ENCODE measurements around the gene IFNG.
"Not testable (repeated sequence)": the region's sequence is repeated elsewhere in the genome, so short reads cannot be mapped to it uniquely, and the experiment has no call there.

IFNG gene
- long read RNA-seq, result 0 reads

DNA sequence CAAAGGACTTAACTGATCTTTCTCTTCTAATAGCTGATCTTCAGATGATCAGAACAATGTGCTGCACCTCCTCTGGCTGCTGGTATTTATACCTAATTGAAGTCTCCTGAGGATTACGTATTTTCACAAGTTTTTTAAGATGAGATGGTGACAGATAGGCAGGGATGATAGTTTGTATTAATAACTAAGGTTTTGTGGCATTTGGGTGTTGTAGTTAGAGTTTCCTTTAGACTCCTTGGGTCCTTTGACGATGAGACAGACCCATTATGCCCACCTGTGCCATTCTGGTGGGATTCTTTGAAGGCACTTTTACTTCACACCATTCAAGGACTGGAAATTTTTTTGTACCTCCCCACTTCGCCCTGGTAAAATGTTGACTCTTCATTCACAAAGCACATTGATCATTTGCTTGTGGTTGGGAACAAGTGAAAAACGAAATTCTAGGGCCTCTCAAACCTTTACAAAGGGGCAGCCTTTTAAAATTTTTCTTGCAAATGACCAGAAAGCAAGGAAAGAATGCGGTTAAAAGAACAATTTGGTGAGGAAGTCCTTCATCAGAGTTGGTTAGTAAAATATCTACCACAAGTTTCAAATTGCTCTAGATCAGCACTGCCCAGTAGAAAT is at the start of gene IFNG:
IFNG (minus strand) TSS at position 60 of the 624 bp plus-strand sequence. CDS start 125 bp downstream, outside the sequence.
- Histone ChIP-seq H3K27ac (replicated peaks) (no peak within 1 kb of the TSS), H3K27me3 (ENCODE audit: insufficient read depth, poor library complexity, severe bottlenecking) (peaks cover 6% of the 10 kb centered on the region), H3K4me3 (replicated peaks; ENCODE audit: insufficient read depth, low read length) (no peak within 1 kb of the TSS)
- no peak for TF ChIP-seq CTCF (IDR thresholded peaks at IDR 0.05; ENCODE audit: insufficient read depth, low read length)
- TF ChIP-seq POLR2AphosphoS5 (IDR thresholded peaks at IDR 0.05; ENCODE audit: low read depth), result no peak
- TF ChIP-seq GABPA (IDR thresholded peaks at IDR 0.05; ENCODE audit: low read depth), result no peak
- TF ChIP-seq REST (IDR thresholded peaks at IDR 0.05; ENCODE audit: insufficient replicate concordance, low read depth), result no peak
- TF ChIP-seq SPI1 (IDR thresholded peaks at IDR 0.05; ENCODE audit: borderline replicate concordance, low read depth), result no peak
- no peak for DNase-seq (ENCODE audit: low read depth in 1 of 2, low spot score in 1 of 2)

- not testable (repeated sequence) for H3K27me3 ChIP-seq (ENCODE audit: insufficient read depth, poor library complexity, severe bottlenecking); DNase-seq (ENCODE audit: low read depth in 1 of 2, low spot score in 1 of 2); H3K27ac ChIP-seq (replicated peaks); H3K4me3 ChIP-seq (replicated peaks; ENCODE audit: insufficient read depth, low read length)
Observed at GRCh38 chr12:68209048-68209728, 49.6 kb upstream of the IFNG start.

GRCh38 chr12:68207276-68207675 is 47.7 kb upstream of the IFNG start:
- no peak overlapping the region for H3K27ac ChIP-seq (replicated peaks)
- no peak for DNase-seq (ENCODE audit: low read depth in 1 of 2, low spot score in 1 of 2)
- H3K27me3 ChIP-seq (ENCODE audit: insufficient read depth, poor library complexity, severe bottlenecking), result no peaks in the 10 kb centered on the region
- H3K4me3 ChIP-seq (replicated peaks; ENCODE audit: insufficient read depth, low read length), result no peak overlapping the region
- no peak for TF ChIP-seq SPI1 (IDR thresholded peaks at IDR 0.05; ENCODE audit: borderline replicate concordance, low read depth)
- no peak for TF ChIP-seq POLR2AphosphoS5 (IDR thresholded peaks at IDR 0.05; ENCODE audit: low read depth)
- TF ChIP-seq GABPA (IDR thresholded peaks at IDR 0.05; ENCODE audit: low read depth), result no peak
- TF ChIP-seq CTCF (IDR thresholded peaks at IDR 0.05; ENCODE audit: insufficient read depth, low read length), result no peak
- TF ChIP-seq REST (IDR thresholded peaks at IDR 0.05; ENCODE audit: insufficient replicate concordance, low read depth), result no peak

- H3K27ac ChIP-seq (replicated peaks), result no peak overlapping the region
- H3K4me3 ChIP-seq (replicated peaks; ENCODE audit: insufficient read depth, low read length), result no peak overlapping the region
- H3K27me3 ChIP-seq (ENCODE audit: insufficient read depth, poor library complexity, severe bottlenecking), result no peaks in the 10 kb centered on the region
- TF ChIP-seq CTCF (IDR thresholded peaks at IDR 0.05; ENCODE audit: insufficient read depth, low read length) (no peak), REST (IDR thresholded peaks at IDR 0.05; ENCODE audit: insufficient replicate concordance, low read depth) (no peak), GABPA (IDR thresholded peaks at IDR 0.05; ENCODE audit: low read depth) (no peak), POLR2AphosphoS5 (IDR thresholded peaks at IDR 0.05; ENCODE audit: low read depth) (no peak), SPI1 (IDR thresholded peaks at IDR 0.05; ENCODE audit: borderline replicate concordance, low read depth) (no peak)
- no peak for DNase-seq (ENCODE audit: low read depth in 1 of 2, low spot score in 1 of 2)
Observed at GRCh38 chr12:68206446-68206845, 46.9 kb upstream of the IFNG start.
